HG02678 (cell line): ENCODE data around the gene ABCG1.

ENCODE experiments used
- ATAC-seq: cut with Tn5 transposase; IDR thresholded peaks from one replicate; pipeline ENCODE4 v1.9.1; 2021; ENCODE audit warnings: mild to moderate bottlenecking, moderate library complexity; ENCODE audit not compliant: unreplicated experiment

The ABCG1 gene

DNA sequence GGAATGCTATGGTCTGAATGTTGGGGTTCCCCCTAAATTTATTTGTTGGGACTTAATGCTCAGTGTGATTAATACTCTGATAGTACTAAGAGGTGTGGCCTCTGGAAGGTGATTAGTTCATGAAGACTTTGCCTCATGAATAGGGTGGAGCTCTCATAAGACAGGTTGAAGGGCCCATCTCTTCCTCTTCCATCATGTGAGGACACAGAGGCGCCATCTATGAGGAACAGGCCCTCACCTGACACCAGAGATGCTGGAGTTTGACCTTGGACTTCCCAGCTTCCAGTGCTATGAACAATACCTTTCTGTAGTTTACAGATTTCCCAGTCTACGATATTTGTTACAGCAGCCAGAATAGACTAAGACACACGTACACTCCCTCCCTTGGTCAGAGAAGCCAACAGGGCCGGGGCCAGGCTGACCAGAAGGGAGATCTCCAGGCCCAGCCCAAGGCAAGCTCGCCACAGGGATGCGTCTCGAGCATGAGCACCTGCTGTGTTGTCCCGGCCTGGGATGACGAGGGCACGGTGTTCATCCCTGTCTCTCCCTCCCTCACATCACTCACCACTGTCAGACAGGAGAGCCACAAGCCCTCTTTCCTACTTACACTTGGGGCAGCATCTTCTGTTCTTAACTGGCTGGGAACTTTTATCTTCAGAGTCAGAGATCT is 4.7 kb upstream of the ABCG1 start:
- no peak for ATAC-seq

DNA sequence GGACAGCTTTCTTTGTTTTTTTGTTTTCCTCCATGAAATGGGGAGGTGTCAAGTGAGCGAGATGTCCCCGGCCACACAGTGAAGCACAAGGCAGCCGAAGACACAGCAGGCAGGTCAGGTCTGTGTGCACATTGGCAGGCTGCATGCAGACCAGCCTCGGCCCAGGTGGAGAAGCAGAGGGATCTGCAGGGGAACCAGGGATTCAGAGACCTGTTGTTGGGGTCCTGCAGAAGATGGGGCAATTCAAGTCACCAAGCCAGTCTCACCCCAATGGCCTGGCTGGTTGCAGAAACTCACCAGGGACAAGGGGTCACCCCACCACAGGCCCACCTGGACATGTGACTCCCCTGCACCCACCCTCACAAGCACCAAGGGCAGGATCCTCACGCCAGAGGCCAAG is 4.0 kb upstream of the ABCG1 start:
- ATAC-seq: no peak

DNA sequence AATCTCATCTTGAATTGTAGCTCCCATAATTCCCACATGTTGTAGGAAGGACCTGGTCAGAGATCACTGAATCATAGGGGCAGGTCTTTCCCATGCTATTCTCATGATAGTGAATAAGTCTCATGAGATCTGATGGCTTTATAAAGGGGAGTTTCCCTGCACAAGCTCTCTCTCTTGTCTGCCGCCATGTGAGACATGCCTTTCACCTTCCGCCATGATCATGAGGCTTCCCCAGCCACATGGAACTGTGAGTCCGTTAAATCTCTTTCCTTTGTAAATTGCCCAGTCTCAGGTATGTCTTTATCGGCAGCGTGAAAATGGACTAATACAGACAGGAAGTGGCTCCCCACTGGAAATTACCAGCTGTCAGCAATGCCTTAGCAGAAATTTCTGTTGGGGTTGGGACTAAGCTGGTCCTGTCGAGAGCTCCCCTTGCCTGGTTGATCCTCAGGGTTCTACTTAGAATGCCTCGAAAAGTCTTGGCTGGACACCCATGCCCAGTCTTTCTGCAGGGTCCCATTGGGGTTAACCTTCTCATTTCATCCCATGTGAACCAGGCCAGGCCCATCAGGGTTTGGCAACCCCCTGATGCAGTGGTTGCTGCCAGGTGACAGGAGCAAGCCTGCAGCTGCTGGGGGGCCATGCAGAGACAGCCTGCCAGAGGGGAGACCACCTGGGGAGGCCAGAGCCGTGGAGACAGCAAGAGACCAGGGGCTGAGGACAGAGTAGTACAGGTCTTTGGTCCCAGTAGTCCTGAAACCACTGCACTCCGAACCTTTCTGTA is 2.8 kb upstream of the ABCG1 start:
- no peak for ATAC-seq

DNA sequence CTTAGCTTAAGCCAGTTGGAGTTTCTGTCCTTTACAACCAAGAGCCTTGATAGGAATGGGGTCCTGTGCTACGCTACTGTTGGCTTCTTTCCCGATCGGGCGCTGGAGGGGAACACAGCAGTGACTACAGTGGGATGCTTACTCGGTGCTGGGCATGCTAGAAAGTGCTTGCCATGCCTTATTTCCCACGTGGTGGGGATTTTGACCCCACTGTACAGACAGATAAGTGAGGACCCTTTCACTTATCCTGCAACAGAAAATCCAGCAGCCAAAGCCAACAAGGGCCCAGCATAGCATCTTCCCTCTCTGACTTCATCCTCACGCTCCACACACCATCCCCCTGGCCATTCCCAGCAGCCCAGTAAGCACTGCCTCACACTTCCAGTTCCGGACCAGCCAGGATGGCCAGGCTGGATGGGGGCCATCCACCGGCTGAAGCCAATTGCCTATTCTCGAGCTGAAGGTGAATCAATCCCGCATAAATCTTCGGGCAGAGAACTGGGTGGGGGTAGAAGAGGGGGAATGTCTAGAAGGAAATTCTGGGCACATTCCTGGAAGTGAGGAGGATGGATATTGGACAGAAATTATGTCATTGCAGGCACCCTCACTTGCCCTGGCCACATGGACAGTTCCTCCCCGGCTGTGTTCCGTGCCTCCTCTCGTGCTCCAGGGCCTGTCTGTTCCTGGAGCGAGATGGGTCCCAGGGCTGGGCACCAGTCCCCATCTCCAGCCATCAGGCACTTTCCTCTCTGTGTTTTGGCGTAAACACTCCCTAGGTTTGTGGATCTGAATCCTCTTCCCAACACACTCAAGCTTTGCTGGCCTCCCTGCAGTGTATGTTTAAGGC is 2.0 kb upstream of the ABCG1 start:
- ATAC-seq: no peak

DNA sequence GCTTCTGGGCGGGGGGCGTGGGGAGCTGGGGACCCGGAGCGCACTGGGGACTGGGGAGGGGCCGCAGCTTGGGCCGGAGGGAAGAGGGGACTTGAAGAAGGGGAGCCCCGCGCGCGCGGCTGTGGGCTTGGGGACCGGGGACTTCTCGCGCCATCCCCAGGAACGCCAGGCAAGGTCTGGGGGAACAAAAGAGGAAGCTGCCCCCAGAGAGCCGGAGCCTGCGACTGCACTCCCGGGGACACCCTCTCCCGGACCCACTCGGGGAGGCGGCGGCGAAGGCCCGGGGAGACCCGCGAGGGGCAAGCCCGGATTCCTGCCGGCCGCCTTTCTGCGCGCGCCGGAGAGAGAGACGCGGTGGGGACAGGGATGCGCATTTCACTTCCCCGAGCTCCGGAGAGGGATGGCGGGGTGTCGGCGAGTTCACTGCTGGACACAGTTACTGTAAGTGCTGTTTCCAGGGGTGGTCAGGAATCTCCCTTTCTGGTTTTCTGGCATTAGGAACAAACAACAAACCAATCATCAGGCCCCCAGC is 732 bp downstream of the ABCG1 start:
- ATAC-seq: no peak

DNA sequence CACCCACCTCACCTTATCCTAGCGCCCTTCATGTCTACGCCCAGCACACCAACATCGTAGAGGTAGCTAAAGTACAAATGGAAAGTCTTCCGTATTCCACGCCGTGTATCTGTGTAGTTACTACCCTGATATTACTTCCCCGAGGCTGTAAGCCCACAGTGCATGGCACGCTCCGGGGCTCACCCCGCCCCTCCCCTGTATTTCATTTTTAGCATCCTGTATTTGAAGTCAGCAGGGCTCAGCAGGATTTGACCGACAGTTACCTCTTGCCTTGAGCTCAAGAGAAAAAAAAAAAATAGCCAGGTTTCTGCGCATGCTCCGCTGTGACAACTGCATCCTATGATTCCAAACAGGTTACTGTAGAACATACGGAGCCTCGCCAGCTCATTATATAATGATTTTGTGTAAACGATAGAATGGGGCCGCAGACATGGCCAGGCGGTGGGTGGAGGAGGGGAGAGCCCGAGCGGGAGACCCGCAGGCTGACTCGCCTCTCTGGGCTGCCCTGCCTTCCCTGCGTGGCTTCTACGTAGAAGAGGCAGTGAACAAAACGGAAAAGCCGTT is 1.3 kb downstream of the ABCG1 start:
- no peak for ATAC-seq

DNA sequence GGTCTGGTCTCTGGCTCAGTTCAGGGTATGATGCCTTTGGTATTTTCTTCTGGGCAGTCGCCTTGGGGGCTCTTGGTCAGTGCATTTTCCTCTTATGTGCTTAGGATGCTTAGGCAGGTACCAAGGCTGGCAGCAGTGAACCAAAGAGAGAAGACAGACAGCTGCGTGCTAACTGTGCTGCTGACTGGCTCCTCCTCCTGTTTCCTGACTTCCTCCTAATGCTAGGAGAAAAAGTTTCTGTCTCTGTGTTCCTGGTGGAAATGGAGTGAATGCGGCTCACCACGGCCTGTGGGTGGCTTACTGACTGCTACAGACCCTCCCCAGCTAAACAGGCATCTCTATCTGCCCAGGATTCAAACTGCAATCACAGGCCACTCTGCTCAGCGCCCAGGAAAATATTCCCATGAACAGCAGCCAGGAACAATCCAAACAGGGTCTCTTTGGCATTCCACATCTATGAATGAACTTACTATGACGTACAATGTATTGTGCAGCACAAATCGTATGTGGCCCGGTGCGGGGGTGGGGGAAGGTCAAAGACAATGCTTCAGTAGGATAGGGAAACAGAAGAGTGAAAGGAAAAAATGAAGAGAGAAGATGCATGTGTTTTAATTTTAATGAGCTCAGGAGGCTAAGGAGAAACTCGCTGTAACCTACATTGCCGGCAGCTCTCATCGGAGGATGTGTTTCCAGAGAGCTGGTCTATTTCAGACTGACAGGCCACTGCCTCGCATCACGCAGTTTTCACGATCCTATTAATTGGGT is 2.8 kb downstream of the ABCG1 start:
- ATAC-seq: no peak

DNA sequence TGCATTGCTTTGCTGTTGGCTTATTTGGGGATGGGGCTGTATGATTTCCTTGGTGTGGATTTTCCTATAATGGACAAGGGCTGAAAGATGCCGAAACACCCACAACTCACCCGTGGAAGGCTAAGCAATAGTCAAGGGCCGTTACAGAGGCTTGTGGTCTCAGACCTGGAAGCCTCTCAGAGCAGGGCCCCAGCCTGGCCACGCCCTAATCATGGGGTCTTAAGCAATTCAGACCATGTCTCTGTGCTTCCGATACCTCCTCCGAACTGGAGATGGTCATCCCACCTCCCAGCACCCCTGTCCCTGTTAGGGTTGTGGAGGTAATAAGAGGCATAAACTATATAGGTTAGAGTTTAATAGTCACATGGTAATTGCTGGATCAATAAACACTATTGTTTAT is 3.4 kb downstream of the ABCG1 start:
- no peak for ATAC-seq

DNA sequence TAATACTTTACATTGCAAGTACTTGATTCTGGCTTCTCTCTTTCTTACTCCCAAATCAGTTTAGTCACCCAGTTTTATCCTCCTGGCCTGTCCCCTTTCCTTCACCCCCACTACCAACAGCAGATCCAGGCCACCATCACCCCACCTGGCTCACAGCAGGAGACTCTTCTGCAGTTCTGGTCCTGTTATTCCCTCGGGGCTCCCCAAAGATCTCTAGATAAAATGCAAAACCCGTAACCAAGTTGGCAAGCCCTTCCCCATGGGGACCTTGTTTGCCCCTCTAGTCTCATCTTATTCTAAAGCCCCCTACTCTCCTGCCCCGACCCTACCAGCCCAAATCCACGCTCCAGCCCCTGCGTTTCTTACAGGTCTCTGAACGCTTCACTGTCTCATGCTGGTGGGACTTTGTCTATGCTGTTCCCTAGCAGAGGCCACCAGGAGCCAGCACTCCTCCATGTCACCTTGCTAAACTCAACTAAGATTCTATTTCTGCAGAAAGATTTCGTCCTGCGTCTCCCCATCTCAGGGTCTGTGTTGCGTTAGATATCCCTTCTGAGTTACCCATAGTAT is 4.0 kb downstream of the ABCG1 start:
- ATAC-seq: no peak

DNA sequence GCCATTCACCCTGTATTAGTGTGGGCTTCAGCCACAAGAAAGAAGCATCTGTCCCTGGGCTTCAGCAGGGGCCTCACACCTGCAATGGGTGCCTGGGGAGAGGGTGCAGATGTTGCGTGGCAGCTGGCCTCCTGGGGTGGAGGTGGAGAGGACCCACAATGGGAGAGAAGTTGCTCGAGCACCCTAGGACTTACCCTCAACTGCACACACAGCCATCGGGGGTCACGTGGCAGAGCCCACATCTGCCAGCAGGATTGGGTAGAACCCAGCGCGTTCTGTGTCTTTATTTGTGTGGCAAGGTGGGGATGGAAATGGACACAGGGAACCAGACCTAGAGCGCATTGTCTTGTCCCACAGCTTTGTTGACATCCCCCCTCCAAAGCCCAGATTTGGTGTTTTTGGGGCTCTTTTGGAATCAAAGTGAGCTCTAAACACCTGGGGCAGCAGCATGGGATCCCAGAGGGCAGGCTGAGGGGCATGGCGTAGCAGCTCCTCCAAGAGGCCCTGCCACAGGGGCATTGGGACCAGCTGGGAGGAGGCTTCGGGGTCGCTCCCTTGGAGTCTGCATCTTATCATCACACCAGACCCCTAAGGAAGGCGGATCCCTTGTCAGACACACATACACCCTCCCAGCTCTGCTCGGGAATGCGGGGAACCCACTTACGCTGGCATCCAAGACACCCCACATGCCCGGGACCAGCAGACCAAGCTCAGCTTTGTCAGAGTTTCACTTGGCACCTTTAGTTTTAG is 5.1 kb downstream of the ABCG1 start:
- no peak for ATAC-seq

DNA sequence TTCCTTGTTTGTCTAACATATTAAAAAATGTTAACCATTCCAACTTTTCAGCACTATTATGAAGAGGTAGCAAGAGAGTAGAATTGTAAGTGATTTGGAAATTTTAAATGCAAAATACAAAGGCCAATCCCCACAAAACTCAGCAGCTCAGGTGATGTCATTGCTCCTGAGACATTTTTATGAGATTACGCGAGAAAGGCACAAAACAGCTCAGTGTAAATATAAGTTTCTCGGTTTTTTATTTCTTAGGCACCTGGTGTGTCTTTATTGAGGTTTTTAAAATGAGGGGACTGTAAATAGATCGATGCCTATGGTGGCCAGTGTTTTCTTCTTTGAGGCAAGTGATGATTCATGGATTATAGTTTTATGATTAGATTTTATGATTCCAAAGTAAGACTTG is 6.1 kb downstream of the ABCG1 start:
- no peak for ATAC-seq

DNA sequence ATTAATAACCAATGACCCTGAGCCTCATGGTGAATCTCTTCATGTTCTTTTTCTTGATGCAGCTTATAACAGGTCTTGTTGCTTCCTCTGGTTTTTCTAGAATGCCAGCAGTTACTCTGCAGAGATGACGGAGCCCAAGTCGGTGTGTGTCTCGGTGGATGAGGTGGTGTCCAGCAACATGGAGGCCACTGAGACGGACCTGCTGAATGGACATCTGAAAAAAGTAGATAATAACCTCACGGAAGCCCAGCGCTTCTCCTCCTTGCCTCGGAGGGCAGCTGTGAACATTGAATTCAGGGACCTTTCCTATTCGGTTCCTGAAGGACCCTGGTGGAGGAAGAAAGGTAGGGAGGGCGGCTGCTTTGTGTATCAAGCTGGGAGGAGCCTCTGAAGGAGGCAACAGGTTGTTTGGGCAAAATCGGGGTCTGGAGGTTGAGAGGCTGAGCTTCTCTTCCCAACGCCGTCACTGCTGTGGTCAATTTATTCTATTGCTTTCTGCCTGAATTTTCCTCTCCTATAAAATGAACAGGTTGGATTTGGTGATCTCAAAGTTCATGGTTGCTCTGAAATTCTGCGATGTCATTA is 6.7 kb downstream of the ABCG1 start:
- no peak for ATAC-seq

DNA sequence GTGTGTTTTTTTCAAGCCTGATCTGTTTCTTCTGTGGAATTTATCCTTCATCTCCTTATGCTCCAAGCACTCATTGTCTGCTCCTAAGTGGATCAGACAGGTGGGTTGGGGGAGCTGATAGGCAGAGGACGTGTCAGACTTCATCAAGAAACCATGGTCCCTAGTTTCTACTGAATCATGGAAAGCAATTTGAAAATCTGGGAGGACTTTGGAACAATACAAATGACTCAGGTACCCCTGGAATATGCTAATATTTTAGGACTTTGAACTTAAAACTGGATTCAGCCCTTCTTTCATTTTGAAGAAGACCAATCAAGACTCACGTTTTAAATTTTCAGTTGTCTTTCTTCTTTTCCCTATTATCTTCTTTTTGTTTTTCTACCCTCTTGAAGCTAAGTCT is 7.7 kb downstream of the ABCG1 start:
- ATAC-seq: no peak

DNA sequence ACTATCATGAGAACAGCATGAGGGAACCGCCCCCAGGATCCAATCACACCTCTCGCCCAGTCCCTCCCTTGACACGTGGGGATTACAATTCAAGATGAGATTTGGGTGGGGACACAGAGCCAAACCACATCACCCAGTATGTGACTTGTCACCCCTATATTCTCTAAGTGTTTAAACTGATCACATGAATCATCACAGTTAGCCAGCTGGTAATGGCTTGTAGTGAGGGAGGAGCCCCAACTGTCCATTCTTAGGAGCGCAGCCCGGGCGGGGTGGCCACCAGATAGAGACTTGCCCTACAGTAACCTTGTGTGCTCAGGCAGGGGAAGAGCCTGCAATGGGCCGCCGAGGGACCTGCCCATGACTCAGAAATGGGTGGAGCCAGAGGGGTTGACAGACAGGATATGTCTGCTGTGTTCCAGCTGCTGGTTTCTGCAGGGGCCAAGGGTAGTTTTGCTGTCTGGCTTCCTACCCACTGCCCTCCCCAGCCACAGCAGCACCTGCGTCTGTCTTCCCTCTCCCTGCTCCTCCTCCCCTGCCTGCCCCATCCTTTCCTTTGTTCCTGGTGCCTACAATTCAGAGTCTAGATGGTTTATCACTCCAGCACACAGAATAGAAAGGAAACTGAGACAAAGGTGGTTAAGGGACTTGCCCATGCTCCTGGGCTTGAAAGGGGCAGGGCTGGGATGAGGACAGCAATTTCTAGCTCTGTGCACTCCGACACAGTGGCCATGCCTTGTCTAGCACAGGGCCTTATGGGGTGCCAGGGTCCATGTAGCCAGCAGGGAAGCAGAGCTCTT is 9.2 kb downstream of the ABCG1 start:
- peak; percentile 91 for ATAC-seq

DNA sequence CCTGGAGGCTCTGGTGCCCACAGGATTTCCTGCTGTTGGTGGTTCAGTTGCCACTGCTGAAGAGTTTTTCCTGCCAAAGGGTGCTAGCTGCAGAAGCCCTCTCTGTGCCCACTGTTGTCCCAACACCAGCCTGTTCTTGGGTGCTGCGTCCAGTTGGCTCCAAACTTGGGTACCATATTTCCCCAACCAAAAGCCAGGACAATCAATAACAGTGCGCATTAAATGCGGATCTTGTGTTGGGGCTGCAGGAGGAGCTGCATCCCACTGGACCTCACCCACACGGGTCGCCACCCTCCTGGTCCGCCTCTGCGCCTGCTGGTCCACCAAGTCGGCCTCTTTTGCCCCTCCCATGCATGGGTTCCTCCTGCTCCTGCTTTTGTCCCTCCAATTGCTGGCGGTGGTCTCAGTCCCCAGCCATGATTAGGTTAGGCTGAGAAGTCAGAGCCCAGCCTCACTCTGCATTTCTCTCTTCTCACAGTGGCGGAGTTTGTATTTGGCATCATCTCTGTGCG is 9.8 kb downstream of the ABCG1 start:
- ATAC-seq: no peak

DNA sequence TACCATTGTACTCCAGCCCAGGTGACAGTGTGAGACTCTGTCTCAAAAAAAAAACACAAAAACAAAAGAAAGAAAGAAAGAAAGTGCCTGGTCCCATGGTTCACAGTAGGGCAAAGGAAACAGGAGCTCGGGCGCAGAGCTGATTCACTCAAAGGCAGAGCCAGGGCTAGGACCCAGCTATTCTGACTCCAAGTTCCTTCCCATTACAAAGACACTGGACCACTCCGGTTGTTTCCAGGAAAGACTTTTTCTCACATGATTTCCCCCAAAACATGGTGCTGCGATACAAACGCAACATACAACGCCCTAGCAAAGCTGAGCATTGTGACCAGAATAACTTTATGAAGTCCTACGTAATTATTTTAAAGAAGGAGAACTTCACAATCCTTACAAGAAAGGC is 10.7 kb downstream of the ABCG1 start:
- ATAC-seq: no peak

DNA sequence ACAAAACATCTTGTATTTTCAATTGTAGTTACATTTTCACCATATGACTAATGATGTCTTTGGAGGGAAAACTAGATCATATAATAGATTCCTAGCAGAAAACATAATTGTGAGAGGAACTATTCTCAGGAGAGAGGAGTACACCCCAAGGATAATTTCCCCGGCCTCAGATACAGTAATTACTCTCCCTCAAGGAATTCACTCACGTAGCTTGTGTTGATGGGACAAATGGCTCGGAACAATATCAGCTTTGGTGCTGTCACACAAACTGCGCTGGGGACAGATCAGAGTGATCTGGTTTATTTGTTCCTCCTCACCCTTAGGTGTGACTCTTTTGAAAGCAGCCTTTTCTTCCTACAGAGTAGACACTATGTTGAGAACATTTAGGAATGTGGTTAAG is 11.2 kb downstream of the ABCG1 start:
- no peak for ATAC-seq

DNA sequence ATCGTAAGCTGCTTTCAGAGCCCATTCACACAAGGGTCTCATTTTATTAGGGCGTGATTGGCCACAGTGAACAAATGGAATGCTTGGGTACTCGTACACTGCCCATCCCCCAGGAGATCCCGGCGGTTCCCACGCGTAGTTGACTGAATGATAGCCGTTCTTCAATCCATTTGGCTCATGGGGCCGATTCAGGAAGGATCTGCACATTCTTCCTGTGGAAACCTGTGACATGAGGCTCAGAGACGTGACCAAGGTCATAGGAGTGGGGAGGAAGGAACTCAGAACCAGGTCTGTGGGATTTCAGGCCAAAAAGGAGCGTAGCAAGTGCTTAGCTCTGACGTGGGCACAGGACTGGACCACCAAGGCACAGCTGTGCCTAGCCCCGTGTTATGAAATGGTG is 11.7 kb downstream of the ABCG1 start:
- ATAC-seq: no peak
